Measurements from ENCODE around the gene MYH9.
A peak's percentile ranks its signal among the peaks of the same experiment; 100 is the strongest.

The MYH9 gene

GRCh38 chr22:36367479-36367878, 20.3 kb downstream of the MYH9 start:
- H3K18ac ChIP-seq (ENCODE audit: low read length) = peak overlapping the region; percentile 15
- H4K5ac ChIP-seq (ENCODE audit: low read length) = no peak overlapping the region
- no peak overlapping the region for H3K4me3 ChIP-seq (ENCODE audit: low read length)
- no peaks in the 10 kb centered on the region for H3K27me3 ChIP-seq (ENCODE audit: insufficient read depth, low read length, poor library complexity)
- H2AK5ac ChIP-seq (ENCODE audit: low read length) = no peak overlapping the region
- DNase-seq = no peak
- peaks cover 91% of the 10 kb centered on the region for H3K79me2 ChIP-seq (ENCODE audit: control insufficient read depth, insufficient read depth, low read length)
- H4K8ac ChIP-seq (ENCODE audit: low read depth, low read length) = no peak overlapping the region
- no CpG with 5 or more reads among the region's 7 CpGs for WGBS (ENCODE audit: extremely low coverage, insufficient coverage, low lambda C conversion rate)
- peak overlapping the region; percentile 16 for H3K9ac ChIP-seq (ENCODE audit: low read length)
- H3K56ac ChIP-seq (ENCODE audit: low read length) = peak overlapping the region; percentile 51
- no peak overlapping the region for H2BK5ac ChIP-seq (ENCODE audit: low read length)
- peaks cover 23% of the 10 kb centered on the region for H3K79me1 ChIP-seq (ENCODE audit: low read length)
- no peak overlapping the region for H3K4me2 ChIP-seq (ENCODE audit: low read length)
- H2BK120ac ChIP-seq (ENCODE audit: low read depth, low read length) = no peak overlapping the region
- H3K4ac ChIP-seq (ENCODE audit: low read depth, low read length) = no peak overlapping the region
- no peak overlapping the region for H3K27ac ChIP-seq (ENCODE audit: low read depth, low read length)
- peaks cover 1% of the 10 kb centered on the region for H3K36me3 ChIP-seq (ENCODE audit: control insufficient read depth, insufficient read depth, low read length)
- H2BK15ac ChIP-seq (replicated peaks; ENCODE audit: low read depth) = no peak overlapping the region
- H3K4me1 ChIP-seq (ENCODE audit: control insufficient read depth, low read depth, low read length) = peaks cover 38% of the 10 kb centered on the region
- peak overlapping the region; percentile 97 for H3K23ac ChIP-seq (ENCODE audit: low read length)

GRCh38 chr22:36367066-36367465, 20.7 kb downstream of the MYH9 start:
- Histone ChIP-seq H4K8ac (ENCODE audit: low read depth, low read length) (no peak overlapping the region), H3K23ac (ENCODE audit: low read length) (peak overlapping the region; percentile 15), H3K18ac (ENCODE audit: low read length) (no peak overlapping the region), H3K79me2 (ENCODE audit: control insufficient read depth, insufficient read depth, low read length) (peaks cover 91% of the 10 kb centered on the region), H3K56ac (ENCODE audit: low read length) (peak overlapping the region; percentile 1), H3K27me3 (ENCODE audit: insufficient read depth, low read length, poor library complexity) (no peaks in the 10 kb centered on the region), H2AK5ac (ENCODE audit: low read length) (no peak overlapping the region), H3K79me1 (ENCODE audit: low read length) (peaks cover 25% of the 10 kb centered on the region), H3K36me3 (ENCODE audit: control insufficient read depth, insufficient read depth, low read length) (peaks cover 1% of the 10 kb centered on the region), H3K27ac (ENCODE audit: low read depth, low read length) (no peak overlapping the region), H3K4ac (ENCODE audit: low read depth, low read length) (no peak overlapping the region), H3K4me1 (ENCODE audit: control insufficient read depth, low read depth, low read length) (peaks cover 39% of the 10 kb centered on the region), H2BK5ac (ENCODE audit: low read length) (no peak overlapping the region), H3K9ac (ENCODE audit: low read length) (peak overlapping the region; percentile 1), H2BK120ac (ENCODE audit: low read depth, low read length) (no peak overlapping the region), H3K4me2 (ENCODE audit: low read length) (no peak overlapping the region), H4K5ac (ENCODE audit: low read length) (no peak overlapping the region), H2BK15ac (replicated peaks; ENCODE audit: low read depth) (no peak overlapping the region), H3K4me3 (ENCODE audit: low read length) (no peak overlapping the region)
- no peak for DNase-seq
- no CpG with 5 or more reads among the region's 11 CpGs for WGBS (ENCODE audit: extremely low coverage, insufficient coverage, low lambda C conversion rate)

- Histone ChIP-seq H3K9ac (ENCODE audit: low read length) (peak overlapping the region; percentile 15), H2BK15ac (replicated peaks; ENCODE audit: low read depth) (no peak overlapping the region), H3K79me2 (ENCODE audit: control insufficient read depth, insufficient read depth, low read length) (peaks cover 91% of the 10 kb centered on the region), H3K23ac (ENCODE audit: low read length) (peak overlapping the region; percentile 19), H3K4me3 (ENCODE audit: low read length) (no peak overlapping the region), H2BK5ac (ENCODE audit: low read length) (no peak overlapping the region), H3K27me3 (ENCODE audit: insufficient read depth, low read length, poor library complexity) (no peaks in the 10 kb centered on the region), H3K36me3 (ENCODE audit: control insufficient read depth, insufficient read depth, low read length) (peaks cover 1% of the 10 kb centered on the region), H3K27ac (ENCODE audit: low read depth, low read length) (no peak overlapping the region), H3K4ac (ENCODE audit: low read depth, low read length) (no peak overlapping the region), H3K4me1 (ENCODE audit: control insufficient read depth, low read depth, low read length) (peaks cover 40% of the 10 kb centered on the region), H3K4me2 (ENCODE audit: low read length) (no peak overlapping the region), H2BK120ac (ENCODE audit: low read depth, low read length) (no peak overlapping the region), H4K8ac (ENCODE audit: low read depth, low read length) (no peak overlapping the region), H2AK5ac (ENCODE audit: low read length) (no peak overlapping the region), H4K5ac (ENCODE audit: low read length) (no peak overlapping the region), H3K56ac (ENCODE audit: low read length) (peak overlapping the region; percentile 35), H3K79me1 (ENCODE audit: low read length) (peaks cover 25% of the 10 kb centered on the region), H3K18ac (ENCODE audit: low read length) (no peak overlapping the region)
- WGBS (ENCODE audit: extremely low coverage, insufficient coverage, low lambda C conversion rate) = no CpG with 5 or more reads among the region's 10 CpGs
- DNase-seq = peak; percentile 79
Measured at GRCh38 chr22:36366291-36366708, 21.5 kb downstream of the MYH9 start.

- H3K4me3 ChIP-seq (ENCODE audit: low read length) = no peak overlapping the region
- peaks cover 89% of the 10 kb centered on the region for H3K79me2 ChIP-seq (ENCODE audit: control insufficient read depth, insufficient read depth, low read length)
- peak overlapping the region; percentile 35 for H3K56ac ChIP-seq (ENCODE audit: low read length)
- no peak overlapping the region for H2BK120ac ChIP-seq (ENCODE audit: low read depth, low read length)
- no peaks in the 10 kb centered on the region for H3K27me3 ChIP-seq (ENCODE audit: insufficient read depth, low read length, poor library complexity)
- H4K5ac ChIP-seq (ENCODE audit: low read length) = no peak overlapping the region
- peak overlapping the region; percentile 22 for H3K9ac ChIP-seq (ENCODE audit: low read length)
- no peak overlapping the region for H2AK5ac ChIP-seq (ENCODE audit: low read length)
- peaks cover 39% of the 10 kb centered on the region for H3K4me1 ChIP-seq (ENCODE audit: control insufficient read depth, low read depth, low read length)
- H3K4ac ChIP-seq (ENCODE audit: low read depth, low read length) = no peak overlapping the region
- WGBS (ENCODE audit: extremely low coverage, insufficient coverage, low lambda C conversion rate) = no CpG with 5 or more reads among the region's 9 CpGs
- H3K18ac ChIP-seq (ENCODE audit: low read length) = peak overlapping the region; percentile 55
- no peak overlapping the region for H2BK15ac ChIP-seq (replicated peaks; ENCODE audit: low read depth)
- DNase-seq = peak; percentile 88
- no peak overlapping the region for H3K23ac ChIP-seq (ENCODE audit: low read length)
- H3K36me3 ChIP-seq (ENCODE audit: control insufficient read depth, insufficient read depth, low read length) = no peaks in the 10 kb centered on the region
- no peak overlapping the region for H3K27ac ChIP-seq (ENCODE audit: low read depth, low read length)
- no peak overlapping the region for H3K4me2 ChIP-seq (ENCODE audit: low read length)
- H3K79me1 ChIP-seq (ENCODE audit: low read length) = peaks cover 21% of the 10 kb centered on the region
- no peak overlapping the region for H4K8ac ChIP-seq (ENCODE audit: low read depth, low read length)
- no peak overlapping the region for H2BK5ac ChIP-seq (ENCODE audit: low read length)
Measured at GRCh38 chr22:36365020-36365411, 22.8 kb downstream of the MYH9 start.

GRCh38 chr22:36364255-36365019, 23.3 kb downstream of the MYH9 start:
- no peak overlapping the region for H3K4me2 ChIP-seq (ENCODE audit: low read length)
- no peak overlapping the region for H4K8ac ChIP-seq (ENCODE audit: low read depth, low read length)
- no peak overlapping the region for H2BK120ac ChIP-seq (ENCODE audit: low read depth, low read length)
- H3K4ac ChIP-seq (ENCODE audit: low read depth, low read length) = no peak overlapping the region
- DNase-seq = no peak
- H4K5ac ChIP-seq (ENCODE audit: low read length) = no peak overlapping the region
- no peak overlapping the region for H2BK5ac ChIP-seq (ENCODE audit: low read length)
- H3K18ac ChIP-seq (ENCODE audit: low read length) = peak overlapping the region; percentile 13
- no peak overlapping the region for H3K23ac ChIP-seq (ENCODE audit: low read length)
- no peak overlapping the region for H3K27ac ChIP-seq (ENCODE audit: low read depth, low read length)
- no peak overlapping the region for H3K4me3 ChIP-seq (ENCODE audit: low read length)
- H3K36me3 ChIP-seq (ENCODE audit: control insufficient read depth, insufficient read depth, low read length) = no peaks in the 10 kb centered on the region
- no peak overlapping the region for H3K9ac ChIP-seq (ENCODE audit: low read length)
- H2AK5ac ChIP-seq (ENCODE audit: low read length) = no peak overlapping the region
- H3K56ac ChIP-seq (ENCODE audit: low read length) = no peak overlapping the region
- H3K4me1 ChIP-seq (ENCODE audit: control insufficient read depth, low read depth, low read length) = peaks cover 40% of the 10 kb centered on the region
- H3K79me2 ChIP-seq (ENCODE audit: control insufficient read depth, insufficient read depth, low read length) = peaks cover 89% of the 10 kb centered on the region
- peaks cover 23% of the 10 kb centered on the region for H3K79me1 ChIP-seq (ENCODE audit: low read length)
- no peak overlapping the region for H2BK15ac ChIP-seq (replicated peaks; ENCODE audit: low read depth)
- no CpG with 5 or more reads among the region's 7 CpGs for WGBS (ENCODE audit: extremely low coverage, insufficient coverage, low lambda C conversion rate)
- no peaks in the 10 kb centered on the region for H3K27me3 ChIP-seq (ENCODE audit: insufficient read depth, low read length, poor library complexity)
